ENCODE data around the gene HDAC4. TPM values are rescaled to one million over a fixed set of nuclear protein-coding genes. Genes with fewer than 3 reads are reported as not detected.

Gene HDAC4
- polyA plus RNA-seq, 1 donor (not counting 4 experiments of a cell fraction or from before 2014, with no cell fraction given), result 2.9 TPM

GRCh38 chr2:239393941-239394340 is 6.9 kb downstream of the HDAC4 start:
- Histone ChIP-seq H3K4me3 (ENCODE audit: control insufficient read depth in 2 of 3, extremely low read depth in 1 of 3, insufficient read depth in 2 of 3, low read depth in 1 of 3, low read length in 3 of 3) (no peak overlapping the region), H3K27ac (ENCODE audit: control insufficient read depth, insufficient read depth, low read length) (no peak overlapping the region), H3K79me2 (ENCODE audit: control insufficient read depth, insufficient read depth, low read length) (peaks cover 37% of the 10 kb centered on the region), H4K20me1 (ENCODE audit: control insufficient read depth, extremely low read depth, insufficient read depth, low read length) (peaks cover 4% of the 10 kb centered on the region), H3K9me1 (ENCODE audit: control insufficient read depth, extremely low read depth, insufficient read depth, low read length) (no peaks in the 10 kb centered on the region), H3K4me2 (ENCODE audit: control insufficient read depth, extremely low read depth, insufficient read depth, low read depth, low read length) (no peak overlapping the region), H3K27me3 (ENCODE audit: control insufficient read depth, extremely low read depth, insufficient read depth, low read length) (no peaks in the 10 kb centered on the region), H3K9me3 (ENCODE audit: control insufficient read depth, low read depth, low read length) (no peaks in the 10 kb centered on the region), H2AFZ (ENCODE audit: control insufficient read depth, low read length) (no peak overlapping the region), H3K4me1 (ENCODE audit: control insufficient read depth, extremely low read depth, insufficient read depth, low read length) (no peaks in the 10 kb centered on the region), H3K9ac (ENCODE audit: control insufficient read depth, extremely low read depth, insufficient read depth, low read length) (no peak overlapping the region), H3K36me3 (ENCODE audit: control insufficient read depth in 2 of 2, extremely low read depth in 1 of 2, insufficient read depth in 2 of 2, low read length in 2 of 2) (peaks cover 0 to 2% of the 10 kb centered on the region in 2 experiments)
- TF ChIP-seq EZH2 (IDR thresholded peaks at IDR 0.05; ENCODE audit: low read length) (no peak), CTCF (optimal IDR thresholded peaks at IDR 0.05 in 1 of 3, IDR thresholded peaks at IDR 0.05 in 1 of 3, conservative IDR thresholded peaks at IDR 0.05 in 1 of 3; ENCODE audit: extremely low read depth in 1 of 3, insufficient read depth in 2 of 3, low read length in 3 of 3) (no peak)
- dilution Hi-C loops (cut with MboI; ENCODE audit: extremely low pct_ligation_motif_present, low sequenced_read_pairs), result no loop called here
- DNase-seq (ENCODE audit: low read depth, low spot score) (no peak), FAIRE-seq (no peak)

GRCh38 chr2:239393388-239393940 is 7.4 kb downstream of the HDAC4 start:
- FAIRE-seq (no peak), DNase-seq (ENCODE audit: low read depth, low spot score) (no peak)
- dilution Hi-C loops (cut with MboI; ENCODE audit: extremely low pct_ligation_motif_present, low sequenced_read_pairs), result no loop called here
- Histone ChIP-seq H3K79me2 (ENCODE audit: control insufficient read depth, insufficient read depth, low read length) (peaks cover 35% of the 10 kb centered on the region), H3K36me3 (ENCODE audit: control insufficient read depth in 2 of 2, extremely low read depth in 1 of 2, insufficient read depth in 2 of 2, low read length in 2 of 2) (peaks cover 0 to 2% of the 10 kb centered on the region in 2 experiments), H3K4me2 (ENCODE audit: control insufficient read depth, extremely low read depth, insufficient read depth, low read depth, low read length) (no peak overlapping the region), H3K4me3 (ENCODE audit: control insufficient read depth in 2 of 3, extremely low read depth in 1 of 3, insufficient read depth in 2 of 3, low read depth in 1 of 3, low read length in 3 of 3) (no peak overlapping the region), H2AFZ (ENCODE audit: control insufficient read depth, low read length) (no peak overlapping the region), H3K9me3 (ENCODE audit: control insufficient read depth, low read depth, low read length) (no peaks in the 10 kb centered on the region), H3K27ac (ENCODE audit: control insufficient read depth, insufficient read depth, low read length) (no peak overlapping the region), H3K4me1 (ENCODE audit: control insufficient read depth, extremely low read depth, insufficient read depth, low read length) (no peaks in the 10 kb centered on the region), H4K20me1 (ENCODE audit: control insufficient read depth, extremely low read depth, insufficient read depth, low read length) (peaks cover 4% of the 10 kb centered on the region), H3K9ac (ENCODE audit: control insufficient read depth, extremely low read depth, insufficient read depth, low read length) (no peak overlapping the region), H3K27me3 (ENCODE audit: control insufficient read depth, extremely low read depth, insufficient read depth, low read length) (no peaks in the 10 kb centered on the region), H3K9me1 (ENCODE audit: control insufficient read depth, extremely low read depth, insufficient read depth, low read length) (no peaks in the 10 kb centered on the region)
- no peak for TF ChIP-seq EZH2 (IDR thresholded peaks at IDR 0.05; ENCODE audit: low read length)
- no peak for TF ChIP-seq CTCF (optimal IDR thresholded peaks at IDR 0.05 in 1 of 3, IDR thresholded peaks at IDR 0.05 in 1 of 3, conservative IDR thresholded peaks at IDR 0.05 in 1 of 3; ENCODE audit: extremely low read depth in 1 of 3, insufficient read depth in 2 of 3, low read length in 3 of 3)
